Activated T-cell treated with anti-CD3 and anti-CD28 coated beads, Interleukin-2, amount 50 U/mL, for 72 hours (primary cell): Measurements from ENCODE around the gene ATP5F1E. TPM values are rescaled to one million over a fixed set of nuclear protein-coding genes. Genes with fewer than 3 reads are reported as not detected.
"Not testable (repeated sequence)": the region's sequence is repeated elsewhere in the genome, so short reads cannot be mapped to it uniquely, and the experiment has no call there.

Experiments used
- ATAC-seq, 2 donors: fragments of 150-1000 bp; cut with Tn5 transposase; replicated peaks in 1 of 2; 2 replicates each; pipeline ENCODE4 v1.10.0; 2021; ENCODE audit warnings: moderate library complexity in 2 of 2, mild to moderate bottlenecking in 1 of 2
- DNase-seq, 2 donors: peaks; one replicate each; pipeline ENCODE4 v3.0.0; 2021 to 2022; ENCODE audit warnings: mixed read lengths in 1 of 2
- H3K27ac Mint-ChIP-seq: one replicate; pipeline ENCODE4 v1.8.0; 2022; ENCODE audit warnings: mild to moderate bottlenecking, moderate library complexity, mixed read lengths
- H3K27me3 Mint-ChIP-seq: one replicate; pipeline ENCODE4 v1.8.0; 2022; ENCODE audit warnings: low read depth, mixed read lengths
- H3K36me3 Mint-ChIP-seq, 2 donors: one replicate each; pipeline ENCODE4 v1.8.0; 2022; ENCODE audit warnings: mixed read lengths in 2 of 2, mild to moderate bottlenecking in 1 of 2; ENCODE audit not compliant: insufficient read depth in 2 of 2
- H3K4me1 Mint-ChIP-seq: one replicate; pipeline ENCODE4 v1.8.0; 2022; ENCODE audit warnings: low read depth, mixed read lengths
- H3K4me3 Mint-ChIP-seq, 2 donors: one replicate each; pipeline ENCODE4 v1.8.0; 2022; ENCODE audit warnings: mild to moderate bottlenecking in 2 of 2, mixed read lengths in 2 of 2, moderate library complexity in 2 of 2
- H3K9me3 Mint-ChIP-seq, 2 donors: one replicate each; pipeline ENCODE4 v1.8.0; 2022; ENCODE audit warnings: mixed read lengths in 2 of 2
- total RNA-seq, 2 donors: library from RNA; stranded (reverse); gene quantifications; one replicate each; pipeline ENCODE4 v1.2.3, GENCODE V29; 2022

ATP5F1E gene
- total RNA-seq, 2 donors from 2014 or later: 55.7 to 56.4 TPM

- no peaks in the 10 kb centered on the region for H3K27me3 Mint-ChIP-seq
- peaks cover 15 to 18% of the 10 kb centered on the region in 2 donors for H3K36me3 Mint-ChIP-seq
- peaks cover 54% of the 10 kb centered on the region for H3K4me1 Mint-ChIP-seq
- ATAC-seq (no peak), DNase-seq (no peak)
- H3K4me3 Mint-ChIP-seq: peak overlapping the region in 1 of 2 donors; percentile 25
- no peak overlapping the region for H3K27ac Mint-ChIP-seq
- no peaks in the 10 kb centered on the region for H3K9me3 Mint-ChIP-seq
Measured at GRCh38 chr20:58984691-58985090, 47.4 kb downstream of the ATP5F1E start.

- not testable (repeated sequence) for H3K9me3 Mint-ChIP-seq, ATAC-seq, H3K27me3 Mint-ChIP-seq, DNase-seq, H3K27ac Mint-ChIP-seq
- peaks cover 54% of the 10 kb centered on the region for H3K4me1 Mint-ChIP-seq
- H3K4me3 Mint-ChIP-seq: peak overlapping the region; percentile 74 to 86
- peaks cover 10 to 11% of the 10 kb centered on the region in 2 donors for H3K36me3 Mint-ChIP-seq
Measured at GRCh38 chr20:58983115-58983468, 49.0 kb downstream of the ATP5F1E start.

- H3K4me1 Mint-ChIP-seq: peaks cover 53% of the 10 kb centered on the region
- peak overlapping the region; percentile 79 for H3K27ac Mint-ChIP-seq
- ATAC-seq: peak in 1 of 2 donors; percentile 8
- H3K9me3 Mint-ChIP-seq: no peaks in the 10 kb centered on the region
- H3K27me3 Mint-ChIP-seq: no peaks in the 10 kb centered on the region
- no peak for DNase-seq
- H3K4me3 Mint-ChIP-seq: peak overlapping the region; percentile 74 to 86
- peaks cover 5 to 11% of the 10 kb centered on the region in 2 donors for H3K36me3 Mint-ChIP-seq
Measured at GRCh38 chr20:58982406-58983114, 49.6 kb downstream of the ATP5F1E start.

GRCh38 chr20:58981628-58982364 lies 50.3 kb downstream of the ATP5F1E start:
- H3K36me3 Mint-ChIP-seq: peaks cover 3 to 5% of the 10 kb centered on the region in 2 donors
- DNase-seq (no peak), ATAC-seq (no peak)
- peaks cover 46% of the 10 kb centered on the region for H3K4me1 Mint-ChIP-seq
- no peaks in the 10 kb centered on the region for H3K27me3 Mint-ChIP-seq
- peak overlapping the region; percentile 79 for H3K27ac Mint-ChIP-seq
- H3K9me3 Mint-ChIP-seq: no peaks in the 10 kb centered on the region
- peak overlapping the region; percentile 74 to 86 for H3K4me3 Mint-ChIP-seq

GRCh38 chr20:58980711-58981627 lies 51.2 kb downstream of the ATP5F1E start, which contains the start of gene NELFCD:
Gene NELFCD, plus strand, starts transcription at chr20:58981256. Its CDS starts 54 bp downstream, at chr20:58981310.
- DNase-seq (peak; percentile 89 to 94), ATAC-seq (peak; percentile 86 to 90)
- H3K27ac Mint-ChIP-seq: peak within 1 kb of the TSS; percentile 79
- peaks cover 0 to 7% of the 10 kb centered on the region in 2 donors for H3K36me3 Mint-ChIP-seq
- peak within 1 kb of the TSS; percentile 76 to 86 for H3K4me3 Mint-ChIP-seq
- H3K27me3 Mint-ChIP-seq: no peaks in the 10 kb centered on the region
- no peaks in the 10 kb centered on the region for H3K9me3 Mint-ChIP-seq
- peaks cover 48% of the 10 kb centered on the region for H3K4me1 Mint-ChIP-seq

- Mint-ChIP-seq H3K9me3 (peaks cover 0 to 1% of the 10 kb centered on the region in 2 donors), H3K27ac (no peak overlapping the region), H3K4me1 (peaks cover 26% of the 10 kb centered on the region), H3K4me3 (no peak overlapping the region), H3K27me3 (no peaks in the 10 kb centered on the region), H3K36me3 (peaks cover 1 to 9% of the 10 kb centered on the region in 2 donors)
- DNase-seq (no peak), ATAC-seq (no peak)
Measured at GRCh38 chr20:58978351-58979190, 53.6 kb downstream of the ATP5F1E start.

GRCh38 chr20:58976061-58976730 lies 55.9 kb downstream of the ATP5F1E start:
- peaks cover 1 to 4% of the 10 kb centered on the region in 2 donors for H3K36me3 Mint-ChIP-seq
- peaks cover 11% of the 10 kb centered on the region for H3K4me1 Mint-ChIP-seq
- ATAC-seq (peak in 1 of 2 donors; percentile 29), DNase-seq (no peak)
- H3K27ac Mint-ChIP-seq: no peak overlapping the region
- H3K4me3 Mint-ChIP-seq: no peak overlapping the region
- peaks cover 0 to 1% of the 10 kb centered on the region in 2 donors for H3K9me3 Mint-ChIP-seq
- H3K27me3 Mint-ChIP-seq: no peaks in the 10 kb centered on the region

Other genes starting within 250 kb of the ATP5F1E start
- 1 to 10 TPM; 2.3 to 2.5 TPM for gene GNAS-AS1, start 181.4 kb downstream of the ATP5F1E start, total RNA-seq
- 100 to 1,000 TPM; 781 to 820 TPM for gene GNAS, start 179.6 kb downstream of the ATP5F1E start, total RNA-seq
- 10 to 100 TPM; 66.2 to 67.5 TPM for gene NELFCD, start 51.1 kb downstream of the ATP5F1E start, total RNA-seq
- 10 to 100 TPM; 44.5 to 51.6 TPM for gene CTSZ, start 25.1 kb downstream of the ATP5F1E start, total RNA-seq
- not detected for gene TUBB1, start 12.9 kb downstream of the ATP5F1E start, total RNA-seq
- gene PRELID3B, start 10.5 kb upstream of the ATP5F1E start, total RNA-seq: 100 to 1,000 TPM; 168 to 181 TPM
- gene ZNF831, start 131.5 kb upstream of the ATP5F1E start, total RNA-seq: 1 to 10 TPM; 8.2 to 9.0 TPM